ENCODE results near the gene DNAH14.

The DNAH14 gene

DNA sequence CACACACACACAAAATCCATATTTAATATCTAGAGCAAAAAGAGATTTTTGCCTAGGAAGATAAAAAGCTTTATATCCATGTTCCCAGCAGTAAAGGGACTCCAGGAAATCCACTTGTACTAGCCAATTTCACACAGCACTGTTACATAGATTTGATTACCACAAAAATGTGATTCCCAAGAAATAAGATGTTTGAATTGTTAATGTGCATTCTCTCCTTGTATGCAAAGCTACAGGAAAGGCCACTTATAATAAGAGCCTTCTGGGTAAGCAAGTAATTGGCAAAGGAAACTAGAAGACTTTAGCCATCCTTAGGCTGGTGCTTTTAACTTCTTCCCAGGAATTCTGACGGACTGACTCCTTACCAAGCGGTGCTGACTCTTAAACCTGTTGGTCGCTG lies 409.1 kb downstream of the DNAH14 start:
- TF ChIP-seq, protein P1, sequence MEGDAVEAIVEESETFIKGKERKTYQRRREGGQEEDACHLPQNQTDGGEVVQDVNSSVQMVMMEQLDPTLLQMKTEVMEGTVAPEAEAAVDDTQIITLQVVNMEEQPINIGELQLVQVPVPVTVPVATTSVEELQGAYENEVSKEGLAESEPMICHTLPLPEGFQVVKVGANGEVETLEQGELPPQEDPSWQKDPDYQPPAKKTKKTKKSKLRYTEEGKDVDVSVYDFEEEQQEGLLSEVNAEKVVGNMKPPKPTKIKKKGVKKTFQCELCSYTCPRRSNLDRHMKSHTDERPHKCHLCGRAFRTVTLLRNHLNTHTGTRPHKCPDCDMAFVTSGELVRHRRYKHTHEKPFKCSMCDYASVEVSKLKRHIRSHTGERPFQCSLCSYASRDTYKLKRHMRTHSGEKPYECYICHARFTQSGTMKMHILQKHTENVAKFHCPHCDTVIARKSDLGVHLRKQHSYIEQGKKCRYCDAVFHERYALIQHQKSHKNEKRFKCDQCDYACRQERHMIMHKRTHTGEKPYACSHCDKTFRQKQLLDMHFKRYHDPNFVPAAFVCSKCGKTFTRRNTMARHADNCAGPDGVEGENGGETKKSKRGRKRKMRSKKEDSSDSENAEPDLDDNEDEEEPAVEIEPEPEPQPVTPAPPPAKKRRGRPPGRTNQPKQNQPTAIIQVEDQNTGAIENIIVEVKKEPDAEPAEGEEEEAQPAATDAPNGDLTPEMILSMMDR (IDR thresholded peaks at IDR 0.05; ENCODE audit: borderline replicate concordance, insufficient read depth, low read depth, low read length): no peak

GRCh38 chr1:225341642-225342041 lies 412.2 kb downstream of the DNAH14 start:
- H3K4me3 ChIP-seq (ENCODE audit: low read depth, low read length): no peak overlapping the region
- TF ChIP-seq, protein P1 (IDR thresholded peaks at IDR 0.05; ENCODE audit: borderline replicate concordance, insufficient read depth, low read depth, low read length): no peak

More for the DNA sequence above, 409.1 kb downstream of the DNAH14 start:
- no peak overlapping the region for H3K4me3 ChIP-seq (ENCODE audit: low read depth, low read length)

GRCh38 chr1:225342695-225343094 lies 413.2 kb downstream of the DNAH14 start:
- no peak overlapping the region for H3K4me3 ChIP-seq (ENCODE audit: low read depth, low read length)
- TF ChIP-seq, protein P1 (IDR thresholded peaks at IDR 0.05; ENCODE audit: borderline replicate concordance, insufficient read depth, low read depth, low read length): no peak

- no peak overlapping the region for H3K4me3 ChIP-seq (ENCODE audit: low read depth, low read length)
- TF ChIP-seq, protein P1 (IDR thresholded peaks at IDR 0.05; ENCODE audit: borderline replicate concordance, insufficient read depth, low read depth, low read length): no peak
These were observed 414.1 kb downstream of the DNAH14 start for GRCh38 chr1:225343618-225344017.

DNA sequence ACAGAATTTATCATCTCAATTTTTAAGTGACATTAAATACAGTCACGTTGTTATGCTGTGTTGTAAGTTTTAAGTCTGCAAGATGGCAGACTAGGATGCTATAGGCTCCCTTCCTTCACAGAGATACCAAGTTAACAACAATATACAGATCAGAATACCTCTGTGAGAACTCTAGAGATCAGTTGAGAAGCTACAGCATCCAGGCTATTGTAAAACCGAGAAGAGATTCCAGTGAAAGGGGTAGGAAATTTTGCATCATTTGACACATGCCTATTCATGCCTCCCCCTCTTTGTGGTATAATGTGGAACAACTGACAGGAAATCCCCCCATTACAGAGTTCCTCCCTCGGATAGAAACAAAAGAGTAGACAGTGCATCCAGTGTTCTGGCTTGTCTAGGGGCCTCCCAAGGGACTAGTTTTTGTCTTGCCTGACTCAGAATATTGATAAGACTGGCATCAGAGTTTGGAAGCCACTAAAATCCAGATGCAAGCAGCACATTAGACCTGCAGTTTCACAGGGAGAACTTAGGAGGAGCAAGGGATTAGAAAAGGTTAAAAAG lies 417.7 kb downstream of the DNAH14 start:
- no peak overlapping the region for H3K4me3 ChIP-seq (ENCODE audit: low read depth, low read length)
- TF ChIP-seq, protein P1 (IDR thresholded peaks at IDR 0.05; ENCODE audit: borderline replicate concordance, insufficient read depth, low read depth, low read length): no peak

GRCh38 chr1:225348400-225348799 lies 418.9 kb downstream of the DNAH14 start:
- TF ChIP-seq, protein P1 (IDR thresholded peaks at IDR 0.05; ENCODE audit: borderline replicate concordance, insufficient read depth, low read depth, low read length): no peak
- no peak overlapping the region for H3K4me3 ChIP-seq (ENCODE audit: low read depth, low read length)

DNA sequence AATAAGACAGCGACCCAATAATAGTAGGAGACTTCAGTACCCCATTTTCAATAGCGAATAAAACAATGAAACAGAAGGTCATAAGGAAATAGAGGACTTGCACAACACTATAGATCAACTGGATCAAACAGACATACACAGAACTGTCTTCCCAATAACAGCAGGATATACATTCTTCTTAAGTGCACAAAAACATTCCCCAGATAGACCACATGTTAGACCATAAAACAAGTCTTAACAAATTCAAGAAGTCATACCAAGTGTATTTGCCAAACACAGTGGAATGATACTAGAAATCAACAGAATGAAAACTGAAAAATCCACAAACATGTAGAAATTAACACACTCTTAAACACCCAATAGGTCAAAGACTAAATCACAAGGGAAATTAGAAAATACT lies 420.4 kb downstream of the DNAH14 start:
- no peak overlapping the region for H3K4me3 ChIP-seq (ENCODE audit: low read depth, low read length)
- TF ChIP-seq, protein P1 (IDR thresholded peaks at IDR 0.05; ENCODE audit: borderline replicate concordance, insufficient read depth, low read depth, low read length): no peak
